Ishikawa (cell line): ENCODE results near the gene GORAB.

Experiments
- CEBPB ChIP-seq: IDR thresholded peaks from 2 replicates; pipeline ENCODE4 v1.6.1; 2012
- CREB1 ChIP-seq: IDR thresholded peaks from 2 replicates; pipeline ENCODE4 v1.6.1; 2012; ENCODE audit warnings: low read depth
- EGR1 ChIP-seq: IDR thresholded peaks from 2 replicates; pipeline ENCODE4 v1.6.1; 2012
- EP300 ChIP-seq: IDR thresholded peaks from 2 replicates; pipeline ENCODE4 v1.6.1; 2012; ENCODE audit warnings: borderline replicate concordance
- FOXM1 ChIP-seq: IDR thresholded peaks from 2 replicates; pipeline ENCODE4 v1.6.1; 2012; ENCODE audit warnings: low read depth, borderline replicate concordance
- NFIC ChIP-seq: IDR thresholded peaks from 2 replicates; pipeline ENCODE4 v1.6.1; 2012
- RAD21 ChIP-seq: IDR thresholded peaks from 2 replicates; pipeline ENCODE4 v1.6.1; 2012; ENCODE audit warnings: low read depth
- REST ChIP-seq: IDR thresholded peaks from 2 replicates; pipeline ENCODE4 v1.6.1; 2012; ENCODE audit warnings: low read depth, mild to moderate bottlenecking
- TAF1 ChIP-seq: IDR thresholded peaks from 2 replicates; pipeline ENCODE4 v1.6.1; 2012; ENCODE audit warnings: low read depth, mild to moderate bottlenecking
- TCF12 ChIP-seq: IDR thresholded peaks from 2 replicates; pipeline ENCODE4 v1.6.1; 2012; ENCODE audit warnings: low read depth
- TEAD4 ChIP-seq: IDR thresholded peaks from 2 replicates; pipeline ENCODE4 v1.6.1; 2012
- YY1 ChIP-seq: IDR thresholded peaks from 2 replicates; pipeline ENCODE4 v1.6.1; 2012; ENCODE audit warnings: low read depth
- ZBTB7A ChIP-seq: IDR thresholded peaks from 2 replicates; pipeline ENCODE4 v1.6.1; 2012; ENCODE audit warnings: low read depth

- TF ChIP-seq EP300 = no peak
- TF ChIP-seq TAF1 = no peak
- no peak for TF ChIP-seq REST
- TF ChIP-seq EGR1 = no peak
- TF ChIP-seq FOXM1 = no peak
- no peak for TF ChIP-seq CEBPB
- TF ChIP-seq TCF12 = no peak
- no peak for TF ChIP-seq YY1
- no peak for TF ChIP-seq RAD21
- TF ChIP-seq NFIC = no peak
- TF ChIP-seq ZBTB7A = no peak
- TF ChIP-seq TEAD4 = no peak
- TF ChIP-seq CREB1 = no peak
Measured at GRCh38 chr1:170520601-170521000, 11.4 kb upstream of the GORAB start.
